K562 (cell line): ENCODE results near the gene TMEM154. TPM values are rescaled to one million over a fixed set of nuclear protein-coding genes. Genes with fewer than 3 reads are reported as not detected.

ENCODE experiments used
- ATAC-seq: fragments of 200-7000 bp; cut with Tn5 transposase; 3 replicates; pipeline ENCODE4 v1.9.1; 2020; ENCODE audit warnings: moderate library complexity
- BruUV-seq: library from RNA; stranded (reverse); fragments of 400-500 nt; replicated peaks from 2 replicates; lab custom pipeline; 2021; lab: Mats Ljungman, UMichigan
- CTCF ChIA-PET: fragments of 300-600 bp; formaldehyde crosslinking; extraction: SDS; loops from one replicate; lab custom pipeline; 2021; ENCODE audit warnings: low intra/inter-chr PET ratio; lab: Yijun Ruan, JAX
- POLR2A ChIA-PET: fragments of 300-600, 350-650 bp; sonication (Branson Sonifier 250); formaldehyde crosslinking; extraction: SDS; loops from one replicate; lab custom pipeline; 2021; ENCODE audit warnings: antibody characterized with exemption, inconsistent platforms; lab: Yijun Ruan, JAX
- DNase-seq, 4 experiments: peaks; one replicate each; pipeline versions ENCODE4 v3.0.0 to v3.0.0-alpha.2; 2011 to 2018; ENCODE audit warnings: low spot score in 3 of 4, mixed read lengths in 3 of 4; ENCODE audit errors: extremely low read depth in 1 of 4
- FAIRE-seq: peaks from 2 replicates; lab custom pipeline; 2011; peaks lifted over from hg19 to GRCh38; lab: Jason Lieb, UNC
- H2AFZ ChIP-seq: 2 replicates; pipeline ENCODE4 v1.6.0; 2011; ENCODE audit warnings: low read depth, low read length, control low read depth, inconsistent platforms
- H3K27ac ChIP-seq: fragments of 200-600 bp; 3 replicates; pipeline ENCODE4 v1.8.0; 2011; ENCODE audit warnings: low read depth, mild to moderate bottlenecking, control low read depth, inconsistent platforms, low read length, moderate library complexity, mixed read lengths; ENCODE audit errors: extremely low read depth
- H3K27me3 ChIP-seq, 2 experiments: fragments of 300-600 bp in 1 of 2; 2 replicates in 1 of 2; 3 replicates in 1 of 2; pipeline versions ENCODE4 v1.6.0 to v1.8.0; 2011; ENCODE audit warnings: inconsistent platforms in 2 of 2, low read length in 2 of 2, mild to moderate bottlenecking in 1 of 2, mixed read lengths in 1 of 2, moderate library complexity in 1 of 2; ENCODE audit not compliant: control insufficient read depth in 2 of 2, insufficient read depth in 2 of 2
- H3K36me3 ChIP-seq: fragments of 300-600 bp; 3 replicates; pipeline ENCODE4 v1.8.0; 2011; ENCODE audit warnings: mild to moderate bottlenecking, low read length, inconsistent platforms; ENCODE audit not compliant: control insufficient read depth, insufficient read depth
- H3K4me1 ChIP-seq, 2 experiments: fragments of 200-600 bp in 1 of 2; replicated peaks in 1 of 2; 2 replicates in 1 of 2; 3 replicates in 1 of 2; pipeline versions ENCODE4 v1.5.1 to v1.8.0; 2011; ENCODE audit warnings: inconsistent platforms in 2 of 2, low read length in 2 of 2, mild to moderate bottlenecking in 1 of 2, mixed read lengths in 1 of 2, moderate library complexity in 1 of 2; ENCODE audit not compliant: control insufficient read depth in 2 of 2, insufficient read depth in 2 of 2
- H3K4me2 ChIP-seq: 2 replicates; pipeline ENCODE4 v1.6.1; 2011; ENCODE audit warnings: low read length, control low read depth, inconsistent platforms, mixed read lengths; ENCODE audit not compliant: insufficient read depth
- H3K4me3 ChIP-seq: fragments of 200-600 bp; sonication (generic), shearing (Covaris generic); 2 replicates; pipeline ENCODE4 v1.5.1; 2016; ENCODE audit warnings: control low read depth, inconsistent platforms
- H3K79me2 ChIP-seq: fragments of 200-600 bp; 3 replicates; pipeline ENCODE4 v1.8.0; 2011; ENCODE audit warnings: low read length, inconsistent platforms; ENCODE audit not compliant: control insufficient read depth, insufficient read depth
- H3K9ac ChIP-seq, 2 experiments: 2 replicates each; pipeline versions ENCODE4 v1.6.0 to v1.6.1; 2011; ENCODE audit warnings: low read depth in 2 of 2, low read length in 2 of 2, control low read depth in 1 of 2, inconsistent platforms in 1 of 2, mild to moderate bottlenecking in 1 of 2, mixed read lengths in 1 of 2; ENCODE audit not compliant: insufficient read depth in 1 of 2
- H3K9me1 ChIP-seq: one replicate; pipeline ENCODE4 v1.6.0; 2011; ENCODE audit warnings: inconsistent platforms, mild to moderate bottlenecking, low read length, moderate library complexity; ENCODE audit not compliant: control insufficient read depth, insufficient read depth
- H3K9me3 ChIP-seq: replicated peaks from 2 replicates; pipeline ENCODE4 v1.5.1; 2011; ENCODE audit warnings: low read depth, low read length, inconsistent platforms; ENCODE audit not compliant: control insufficient read depth, insufficient read depth
- H4K20me1 ChIP-seq: replicated peaks from 2 replicates; pipeline ENCODE4 v1.6.1; 2011; ENCODE audit warnings: low read length, inconsistent platforms, mixed read lengths; ENCODE audit not compliant: control insufficient read depth, insufficient read depth
- CBFA2T2 ChIP-seq: fragments of 450-650 bp; conservative IDR thresholded peaks from 2 replicates; pipeline ENCODE4 v1.6.1; 2017; ENCODE audit warnings: mild to moderate bottlenecking
- HDAC2 ChIP-seq: fragments of 450-650 bp; IDR thresholded peaks from 2 replicates; pipeline ENCODE4 v1.6.1; 2016; ENCODE audit warnings: mild to moderate bottlenecking
- IRF2 ChIP-seq: sonication (generic); formaldehyde crosslinking; IDR thresholded peaks from 2 replicates; pipeline ENCODE4 v1.8.1; 2022; ENCODE audit warnings: mild to moderate bottlenecking, missing genetic modification reagents
- NONO ChIP-seq, 2 experiments: fragments of 200-400 bp in 1 of 2; fragments of 450-650 bp in 1 of 2; formaldehyde crosslinking in 1 of 2; IDR thresholded peaks; 2 replicates each; pipeline ENCODE4 v1.6.1; 2017; ENCODE audit warnings: low read depth in 2 of 2, mild to moderate bottlenecking in 2 of 2, moderate library complexity in 2 of 2, low read length in 1 of 2
- PRMT5 ChIP-seq: sonication (generic); formaldehyde crosslinking; IDR thresholded peaks from 2 replicates; pipeline ENCODE4 v1.5.0; 2020; ENCODE audit warnings: missing genetic modification reagents
- PTBP1 ChIP-seq: fragments of 200-400 bp; formaldehyde crosslinking; IDR thresholded peaks from 2 replicates; pipeline ENCODE4 v1.6.1; 2017; ENCODE audit warnings: low read depth, low read length
- ZNF239 ChIP-seq: fragments of 250-450 bp; sonication (Bioruptor Pico); IDR thresholded peaks from 2 replicates; pipeline ENCODE4 v1.4.0; 2020; ENCODE audit warnings: mild to moderate bottlenecking
- ZNF778 ChIP-seq: fragments of 450-650 bp; formaldehyde crosslinking; IDR thresholded peaks from 2 replicates; pipeline ENCODE4 v1.4.0; 2020; ENCODE audit warnings: mild to moderate bottlenecking, moderate library complexity
- WGBS: fragments of 100-300 bp; shearing (Covaris generic); methylation state at CpG from one replicate; pipeline ENCODE4 v1.1.6; 2016; ENCODE audit warnings: low coverage, mixed read lengths; ENCODE audit not compliant: insufficient coverage; ENCODE audit errors: missing lambda C conversion rate; 5-methylcytosine and 5-hydroxymethylcytosine counted together
- in situ Hi-C: fragments of 300-500 bp; cut with MboI; formaldehyde crosslinking; loops from 4 replicates; pipeline ENCODE4 v1.15.0; 2018; ENCODE audit warnings: inconsistent platforms, mixed read lengths
- intact Hi-C: fragments of 100-400 bp; cut with micrococcal nuclease; formaldehyde crosslinking; loops from 2 replicates; pipeline ENCODE4 v1.14.2; 2022
- polyA plus RNA-seq, 8 experiments: library from polyadenylated mRNA; depleted of rRNA in 4 of 8; stranded (reverse) in 5 of 8; unstranded in 3 of 8; fragments of >200 nt; fragmentation: Nextera tagmentation in 2 of 8; fragmentation: Illumina TruSeq in 1 of 8; extraction: Ambion mirVana in 2 of 8; extraction: Trizol in 1 of 8; gene quantifications; 2 replicates each; pipeline versions ENCODE4 v1.2.1 to v1.2.3, GENCODE V29; 2011 to 2014; ENCODE audit warnings: inconsistent platforms in 1 of 8, missing spikeins in 1 of 8
- total RNA-seq, 7 experiments: library from RNA; depleted of rRNA in 6 of 7; stranded (reverse); fragments of >200 nt in 6 of 7; fragmentation: Illumina TruSeq in 2 of 7; extraction: Trizol in 2 of 7; gene quantifications; 2 replicates each; pipeline versions ENCODE4 v1.2.1 to v1.2.3, GENCODE V29; 2011 to 2021; ENCODE audit warnings: low replicate concordance in 1 of 7
- TF ChIP-seq, protein P1 (sequence below): fragments of 450-650 bp; IDR thresholded peaks from 2 replicates; pipeline ENCODE4 v1.7.0; 2016; ENCODE audit warnings: borderline replicate concordance
- TF ChIP-seq, protein P2 (sequence below): fragments of 450-650 bp; formaldehyde crosslinking; IDR thresholded peaks from 2 replicates; pipeline ENCODE4 v1.4.0; 2022; ENCODE audit warnings: mild to moderate bottlenecking, moderate library complexity
- TF ChIP-seq, protein P3 (sequence below), 2 experiments: fragments of 150-350 bp in 1 of 2; IDR thresholded peaks; 2 replicates each; pipeline ENCODE4 v1.6.1; 2012 to 2016; ENCODE audit warnings: low read depth in 2 of 2, low read length in 2 of 2, mild to moderate bottlenecking in 1 of 2, moderate library complexity in 1 of 2
- TF ChIP-seq, protein P4 (sequence below): fragments of 250-450 bp; sonication (Bioruptor Pico); IDR thresholded peaks from 2 replicates; pipeline ENCODE4 v1.4.0; 2020; ENCODE audit warnings: mild to moderate bottlenecking
- TF ChIP-seq, protein P5 (sequence below): sonication (generic); formaldehyde crosslinking; IDR thresholded peaks from 2 replicates; pipeline ENCODE4 v1.8.0; 2022; ENCODE audit warnings: mild to moderate bottlenecking, missing genetic modification reagents, borderline replicate concordance

The TMEM154 gene
- total and polyA plus RNA-seq, 9 of the 15 experiments (the other 6 are each of a cell fraction or from before 2014, with no cell fraction given), result 0.13 to 1.8 (median 0.58) TPM

DNA sequence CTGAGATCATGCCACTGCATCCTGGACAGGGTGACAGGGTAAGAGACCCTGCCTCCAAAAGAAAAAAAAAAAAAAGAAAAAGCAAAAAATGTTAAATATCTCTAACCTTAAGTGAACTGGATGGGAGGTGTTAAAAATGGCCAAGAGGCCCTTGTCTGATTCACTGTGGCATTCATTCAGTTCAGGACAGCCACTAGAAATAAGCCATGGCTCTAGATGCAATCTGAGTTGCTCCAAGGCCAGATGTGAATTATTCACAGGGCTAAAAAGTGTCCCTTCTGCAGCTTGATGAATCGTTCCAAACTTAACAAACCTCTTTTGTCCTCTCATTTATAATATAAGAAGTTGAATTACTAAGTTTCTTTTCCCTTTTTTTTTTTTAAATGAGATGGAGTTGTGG, 80.2 kb downstream of the TMEM154 start:
- no peaks in the 10 kb centered on the region for H3K9me1 ChIP-seq
- no peak for FAIRE-seq
- no peak overlapping the region for H3K9ac ChIP-seq
- in situ Hi-C loops, result no loop called here
- ChIA-PET CTCF (no interaction called here), POLR2A (no interaction called here)
- no peak overlapping the region for H3K27ac ChIP-seq
- intact Hi-C loops, result no loop called here
- no peak overlapping the region for H3K4me2 ChIP-seq
- no TSS peak for BruUV-seq
- no peaks in the 10 kb centered on the region for H3K79me2 ChIP-seq
- H3K4me1 ChIP-seq, result no peaks in the 10 kb centered on the region
- no peak for DNase-seq
- H3K36me3 ChIP-seq, result no peaks in the 10 kb centered on the region
- no peaks in the 10 kb centered on the region; the same call in 1 of the 2 replicates for H4K20me1 ChIP-seq
- no peak overlapping the region for H2AFZ ChIP-seq
- 0% methylated on average over 1 of the region's 1 CpG for WGBS
- H3K9me3 ChIP-seq, result no peaks in the 10 kb centered on the region
- no peak overlapping the region for H3K4me3 ChIP-seq
- peaks cover 7 to 34% of the 10 kb centered on the region in 2 experiments; a peak in 3 of 5 replicates for H3K27me3 ChIP-seq
- no peak for ATAC-seq
- TF ChIP-seq NONO (IDR thresholded peaks at IDR 0.05; ENCODE audit: low read depth in 2 of 2, low read length in 1 of 2) (no peak), HDAC2 (no peak), ZNF239 (CRISPR knock-in tag) (no peak), PRMT5 (no peak), ZNF778 (no peak), IRF2 (CRISPR knock-in tag) (no peak), PTBP1 (no peak), CBFA2T2 (no peak)
- TF ChIP-seq, protein P1, sequence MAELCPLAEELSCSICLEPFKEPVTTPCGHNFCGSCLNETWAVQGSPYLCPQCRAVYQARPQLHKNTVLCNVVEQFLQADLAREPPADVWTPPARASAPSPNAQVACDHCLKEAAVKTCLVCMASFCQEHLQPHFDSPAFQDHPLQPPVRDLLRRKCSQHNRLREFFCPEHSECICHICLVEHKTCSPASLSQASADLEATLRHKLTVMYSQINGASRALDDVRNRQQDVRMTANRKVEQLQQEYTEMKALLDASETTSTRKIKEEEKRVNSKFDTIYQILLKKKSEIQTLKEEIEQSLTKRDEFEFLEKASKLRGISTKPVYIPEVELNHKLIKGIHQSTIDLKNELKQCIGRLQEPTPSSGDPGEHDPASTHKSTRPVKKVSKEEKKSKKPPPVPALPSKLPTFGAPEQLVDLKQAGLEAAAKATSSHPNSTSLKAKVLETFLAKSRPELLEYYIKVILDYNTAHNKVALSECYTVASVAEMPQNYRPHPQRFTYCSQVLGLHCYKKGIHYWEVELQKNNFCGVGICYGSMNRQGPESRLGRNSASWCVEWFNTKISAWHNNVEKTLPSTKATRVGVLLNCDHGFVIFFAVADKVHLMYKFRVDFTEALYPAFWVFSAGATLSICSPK, result no peak
- TF ChIP-seq, protein P2, sequence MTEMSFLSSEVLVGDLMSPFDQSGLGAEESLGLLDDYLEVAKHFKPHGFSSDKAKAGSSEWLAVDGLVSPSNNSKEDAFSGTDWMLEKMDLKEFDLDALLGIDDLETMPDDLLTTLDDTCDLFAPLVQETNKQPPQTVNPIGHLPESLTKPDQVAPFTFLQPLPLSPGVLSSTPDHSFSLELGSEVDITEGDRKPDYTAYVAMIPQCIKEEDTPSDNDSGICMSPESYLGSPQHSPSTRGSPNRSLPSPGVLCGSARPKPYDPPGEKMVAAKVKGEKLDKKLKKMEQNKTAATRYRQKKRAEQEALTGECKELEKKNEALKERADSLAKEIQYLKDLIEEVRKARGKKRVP, result no peak
- TF ChIP-seq, protein P3, sequence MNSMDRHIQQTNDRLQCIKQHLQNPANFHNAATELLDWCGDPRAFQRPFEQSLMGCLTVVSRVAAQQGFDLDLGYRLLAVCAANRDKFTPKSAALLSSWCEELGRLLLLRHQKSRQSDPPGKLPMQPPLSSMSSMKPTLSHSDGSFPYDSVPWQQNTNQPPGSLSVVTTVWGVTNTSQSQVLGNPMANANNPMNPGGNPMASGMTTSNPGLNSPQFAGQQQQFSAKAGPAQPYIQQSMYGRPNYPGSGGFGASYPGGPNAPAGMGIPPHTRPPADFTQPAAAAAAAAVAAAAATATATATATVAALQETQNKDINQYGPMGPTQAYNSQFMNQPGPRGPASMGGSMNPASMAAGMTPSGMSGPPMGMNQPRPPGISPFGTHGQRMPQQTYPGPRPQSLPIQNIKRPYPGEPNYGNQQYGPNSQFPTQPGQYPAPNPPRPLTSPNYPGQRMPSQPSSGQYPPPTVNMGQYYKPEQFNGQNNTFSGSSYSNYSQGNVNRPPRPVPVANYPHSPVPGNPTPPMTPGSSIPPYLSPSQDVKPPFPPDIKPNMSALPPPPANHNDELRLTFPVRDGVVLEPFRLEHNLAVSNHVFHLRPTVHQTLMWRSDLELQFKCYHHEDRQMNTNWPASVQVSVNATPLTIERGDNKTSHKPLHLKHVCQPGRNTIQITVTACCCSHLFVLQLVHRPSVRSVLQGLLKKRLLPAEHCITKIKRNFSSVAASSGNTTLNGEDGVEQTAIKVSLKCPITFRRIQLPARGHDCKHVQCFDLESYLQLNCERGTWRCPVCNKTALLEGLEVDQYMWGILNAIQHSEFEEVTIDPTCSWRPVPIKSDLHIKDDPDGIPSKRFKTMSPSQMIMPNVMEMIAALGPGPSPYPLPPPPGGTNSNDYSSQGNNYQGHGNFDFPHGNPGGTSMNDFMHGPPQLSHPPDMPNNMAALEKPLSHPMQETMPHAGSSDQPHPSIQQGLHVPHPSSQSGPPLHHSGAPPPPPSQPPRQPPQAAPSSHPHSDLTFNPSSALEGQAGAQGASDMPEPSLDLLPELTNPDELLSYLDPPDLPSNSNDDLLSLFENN (IDR thresholded peaks at IDR 0.05; ENCODE audit: low read depth in 2 of 2, low read length in 2 of 2), result no peak
- TF ChIP-seq, protein P4, sequence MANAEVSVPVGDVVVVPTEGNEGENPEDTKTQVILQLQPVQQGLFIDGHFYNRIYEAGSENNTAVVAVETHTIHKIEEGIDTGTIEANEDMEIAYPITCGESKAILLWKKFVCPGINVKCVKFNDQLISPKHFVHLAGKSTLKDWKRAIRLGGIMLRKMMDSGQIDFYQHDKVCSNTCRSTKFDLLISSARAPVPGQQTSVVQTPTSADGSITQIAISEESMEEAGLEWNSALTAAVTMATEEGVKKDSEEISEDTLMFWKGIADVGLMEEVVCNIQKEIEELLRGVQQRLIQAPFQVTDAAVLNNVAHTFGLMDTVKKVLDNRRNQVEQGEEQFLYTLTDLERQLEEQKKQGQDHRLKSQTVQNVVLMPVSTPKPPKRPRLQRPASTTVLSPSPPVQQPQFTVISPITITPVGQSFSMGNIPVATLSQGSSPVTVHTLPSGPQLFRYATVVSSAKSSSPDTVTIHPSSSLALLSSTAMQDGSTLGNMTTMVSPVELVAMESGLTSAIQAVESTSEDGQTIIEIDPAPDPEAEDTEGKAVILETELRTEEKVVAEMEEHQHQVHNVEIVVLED (CRISPR knock-in tag), result no peak
- TF ChIP-seq, protein P5, sequence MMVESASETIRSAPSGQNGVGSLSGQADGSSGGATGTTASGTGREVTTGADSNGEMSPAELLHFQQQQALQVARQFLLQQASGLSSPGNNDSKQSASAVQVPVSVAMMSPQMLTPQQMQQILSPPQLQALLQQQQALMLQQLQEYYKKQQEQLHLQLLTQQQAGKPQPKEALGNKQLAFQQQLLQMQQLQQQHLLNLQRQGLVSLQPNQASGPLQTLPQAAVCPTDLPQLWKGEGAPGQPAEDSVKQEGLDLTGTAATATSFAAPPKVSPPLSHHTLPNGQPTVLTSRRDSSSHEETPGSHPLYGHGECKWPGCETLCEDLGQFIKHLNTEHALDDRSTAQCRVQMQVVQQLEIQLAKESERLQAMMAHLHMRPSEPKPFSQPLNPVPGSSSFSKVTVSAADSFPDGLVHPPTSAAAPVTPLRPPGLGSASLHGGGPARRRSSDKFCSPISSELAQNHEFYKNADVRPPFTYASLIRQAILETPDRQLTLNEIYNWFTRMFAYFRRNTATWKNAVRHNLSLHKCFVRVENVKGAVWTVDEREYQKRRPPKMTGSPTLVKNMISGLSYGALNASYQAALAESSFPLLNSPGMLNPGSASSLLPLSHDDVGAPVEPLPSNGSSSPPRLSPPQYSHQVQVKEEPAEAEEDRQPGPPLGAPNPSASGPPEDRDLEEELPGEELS (CRISPR knock-in tag), result no peak
